CD4-positive, alpha-beta T cell (primary cell): ENCODE measurements around the gene MRPS16. TPM values are rescaled to one million over a fixed set of nuclear protein-coding genes. Genes with fewer than 3 reads are reported as not detected.

Experiments used
- ATAC-seq: fragments of 200-7000 bp; cut with Tn5 transposase; one replicate; pipeline ENCODE4 v1.10.0; 2022; ENCODE audit warnings: mild to moderate bottlenecking; ENCODE audit not compliant: poor library complexity
- CTCF ChIA-PET: fragments of 350-600 bp; sonication (Branson Sonifier 250); formaldehyde crosslinking; loops from one replicate; lab custom pipeline; 2021; ENCODE audit warnings: antibody characterized with exemption, inconsistent platforms; lab: Charles Lee
- POLR2A ChIA-PET: fragments of 350-600 bp; sonication (Branson Sonifier 250); formaldehyde crosslinking; loops from one replicate; lab custom pipeline; 2021; ENCODE audit warnings: antibody characterized with exemption, inconsistent platforms; lab: Charles Lee
- DNase-seq, 14 experiments: peaks; one replicate each; pipeline ENCODE4 v3.0.0-alpha.2; 2013 to 2020; ENCODE audit warnings: mixed read lengths in 2 of 14
- H3K27ac ChIP-seq, 2 donors: one replicate each; pipeline versions ENCODE4 v1.5.1 to v1.7.0; 2013; ENCODE audit warnings: low read length in 2 of 2, low read depth in 1 of 2, mild to moderate bottlenecking in 1 of 2
- H3K27me3 ChIP-seq, 2 experiments: 1 replicate in 1 of 2; 2 replicates in 1 of 2; pipeline versions ENCODE4 v1.6.1 to v1.7.0; 2013; ENCODE audit warnings: low read length in 2 of 2, control low read depth in 1 of 2, mild to moderate bottlenecking in 1 of 2, moderate library complexity in 1 of 2; ENCODE audit not compliant: insufficient read depth in 2 of 2, control insufficient read depth in 1 of 2
- H3K36me3 ChIP-seq: one replicate; pipeline ENCODE4 v1.6.1; 2013; ENCODE audit warnings: low read length, control low read depth; ENCODE audit not compliant: insufficient read depth
- H3K4me1 ChIP-seq: one replicate; pipeline ENCODE4 v1.6.1; 2013; ENCODE audit warnings: low read length, control low read depth; ENCODE audit not compliant: insufficient read depth
- H3K4me3 ChIP-seq: one replicate; pipeline ENCODE4 v1.5.1; 2013; ENCODE audit warnings: mild to moderate bottlenecking, low read length, moderate library complexity
- H3K9me3 ChIP-seq, 2 experiments: 1 replicate in 1 of 2; 2 replicates in 1 of 2; pipeline versions ENCODE4 v1.6.1 to v1.7.0; 2013; ENCODE audit warnings: low read length in 2 of 2, mild to moderate bottlenecking in 2 of 2, control low read depth in 1 of 2, moderate library complexity in 1 of 2; ENCODE audit not compliant: control insufficient read depth in 1 of 2, insufficient read depth in 1 of 2
- H3K27ac Mint-ChIP-seq: one replicate; pipeline ENCODE4 v1.8.0; 2020; ENCODE audit warnings: mixed read lengths
- H3K27me3 Mint-ChIP-seq: one replicate; pipeline ENCODE4 v1.8.0; 2021; ENCODE audit warnings: mixed read lengths
- H3K36me3 Mint-ChIP-seq: one replicate; pipeline ENCODE4 v1.8.0; 2021; ENCODE audit warnings: low read depth, mixed read lengths
- H3K4me1 Mint-ChIP-seq: one replicate; pipeline ENCODE4 v1.8.0; 2021; ENCODE audit warnings: low read depth, mixed read lengths
- H3K4me3 Mint-ChIP-seq: one replicate; pipeline ENCODE4 v1.8.0; 2020; ENCODE audit warnings: mild to moderate bottlenecking, mixed read lengths
- H3K9me3 Mint-ChIP-seq: one replicate; pipeline ENCODE4 v1.8.0; 2020; ENCODE audit warnings: mixed read lengths
- intact Hi-C, 2 experiments: fragments of 100-400 bp; cut with DNase I in 1 of 2; cut with micrococcal nuclease in 1 of 2; formaldehyde crosslinking; loops; one replicate each; pipeline versions ENCODE4 v1.15.1 to v1.9.0; 2023 to 2025; cut with DNase I, micrococcal nuclease
- total RNA-seq, 174 experiments: library from RNA in 2 of 174; stranded (reverse) in 2 of 174; gene quantifications; one replicate each; pipeline ENCODE4 v1.2.3 and lab custom pipeline; 2021 to 2026
- TF ChIP-seq, protein P1 (sequence below): fragments of 200-600 bp; IDR thresholded peaks from one replicate; pipeline ENCODE4 v1.8.0; 2022; ENCODE audit warnings: antibody characterized with exemption, mild to moderate bottlenecking

Gene MRPS16
- total RNA-seq, 2 experiments from 2014 or later, result 28.3 to 31.9 TPM

DNA sequence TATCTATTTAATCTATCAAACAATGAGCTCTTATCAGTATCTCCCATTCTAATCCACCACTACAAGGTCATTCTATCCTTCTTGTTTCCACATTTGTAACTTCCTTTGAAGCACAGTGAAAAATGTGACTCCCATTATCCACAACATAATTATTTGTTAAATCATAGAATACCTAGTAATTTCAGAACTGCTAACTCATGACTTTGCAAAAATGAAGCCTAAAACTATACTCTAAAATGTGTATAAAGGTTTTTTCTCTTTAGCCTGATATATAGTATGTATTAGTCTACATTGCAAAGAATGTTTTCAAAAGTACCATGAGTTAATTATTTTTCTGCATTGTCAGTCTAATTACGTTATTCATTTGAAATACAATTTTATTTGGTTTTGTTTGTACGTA lies 12.0 kb upstream of the MRPS16 start:
- Histone ChIP-seq H3K9me3 (no peaks in the 10 kb centered on the region), H3K27ac (no peak overlapping the region), H3K4me1 (no peaks in the 10 kb centered on the region), H3K4me3 (no peak overlapping the region), H3K36me3 (no peaks in the 10 kb centered on the region), H3K27me3 (no peaks in the 10 kb centered on the region)
- Mint-ChIP-seq H3K27ac (no peak overlapping the region), H3K4me1 (no peaks in the 10 kb centered on the region), H3K36me3 (no peaks in the 10 kb centered on the region), H3K4me3 (no peak overlapping the region), H3K27me3 (no peaks in the 10 kb centered on the region), H3K9me3 (no peaks in the 10 kb centered on the region)
- DNase-seq, result no peak
- CTCF ChIA-PET, result interaction anchor here (1.2 to 1.4 kb wide), 2 partner anchors 11 to 135 kb away, joined by 3 to 4 read pairs; no protein-coding TSS in a partner anchor
- TF ChIP-seq, protein P1, sequence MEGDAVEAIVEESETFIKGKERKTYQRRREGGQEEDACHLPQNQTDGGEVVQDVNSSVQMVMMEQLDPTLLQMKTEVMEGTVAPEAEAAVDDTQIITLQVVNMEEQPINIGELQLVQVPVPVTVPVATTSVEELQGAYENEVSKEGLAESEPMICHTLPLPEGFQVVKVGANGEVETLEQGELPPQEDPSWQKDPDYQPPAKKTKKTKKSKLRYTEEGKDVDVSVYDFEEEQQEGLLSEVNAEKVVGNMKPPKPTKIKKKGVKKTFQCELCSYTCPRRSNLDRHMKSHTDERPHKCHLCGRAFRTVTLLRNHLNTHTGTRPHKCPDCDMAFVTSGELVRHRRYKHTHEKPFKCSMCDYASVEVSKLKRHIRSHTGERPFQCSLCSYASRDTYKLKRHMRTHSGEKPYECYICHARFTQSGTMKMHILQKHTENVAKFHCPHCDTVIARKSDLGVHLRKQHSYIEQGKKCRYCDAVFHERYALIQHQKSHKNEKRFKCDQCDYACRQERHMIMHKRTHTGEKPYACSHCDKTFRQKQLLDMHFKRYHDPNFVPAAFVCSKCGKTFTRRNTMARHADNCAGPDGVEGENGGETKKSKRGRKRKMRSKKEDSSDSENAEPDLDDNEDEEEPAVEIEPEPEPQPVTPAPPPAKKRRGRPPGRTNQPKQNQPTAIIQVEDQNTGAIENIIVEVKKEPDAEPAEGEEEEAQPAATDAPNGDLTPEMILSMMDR, result no peak
- POLR2A ChIA-PET, result interaction anchor here (0.8 to 1.4 kb wide), 2 partner anchors 11 to 362 kb away, joined by 3 to 5 read pairs; partner anchors contain the start of gene MRPS16
- intact Hi-C loops, result loop anchor here in 1 of 2 experiments (5.0 kb wide), 1 partner anchor 378 kb away; the partner anchor contains the start of gene MYOZ1
- ATAC-seq, result no peak

- Histone ChIP-seq H3K27me3 (no peaks in the 10 kb centered on the region), H3K27ac (no peak overlapping the region), H3K4me3 (no peak overlapping the region), H3K4me1 (no peaks in the 10 kb centered on the region), H3K36me3 (no peaks in the 10 kb centered on the region), H3K9me3 (no peaks in the 10 kb centered on the region)
- intact Hi-C loops, result loop anchor here in 1 of 2 experiments (5.0 kb wide), 1 partner anchor 378 kb away; the partner anchor contains the start of gene MYOZ1
- H3K27me3 Mint-ChIP-seq, result no peaks in the 10 kb centered on the region
- H3K27ac Mint-ChIP-seq, result no peak overlapping the region
- H3K9me3 Mint-ChIP-seq, result no peaks in the 10 kb centered on the region
- ChIA-PET CTCF (interaction anchor here (1.2 to 1.4 kb wide), 2 partner anchors 10 to 135 kb away, joined by 3 to 4 read pairs; no protein-coding TSS in a partner anchor), POLR2A (interaction anchor here (0.8 to 1.4 kb wide), 2 partner anchors 11 to 362 kb away, joined by 3 to 5 read pairs; partner anchors contain the start of gene MRPS16)
- no peaks in the 10 kb centered on the region for H3K4me1 Mint-ChIP-seq
- no peak for ATAC-seq
- no peaks in the 10 kb centered on the region for H3K36me3 Mint-ChIP-seq
- H3K4me3 Mint-ChIP-seq, result no peak overlapping the region
- DNase-seq, result peak in 2 of 14 experiments; percentile 17 to 22
- TF ChIP-seq, protein P1, result peak; percentile 59
These were observed 11.4 kb upstream of the MRPS16 start for GRCh38 chr10:73263693-73264347.

DNA sequence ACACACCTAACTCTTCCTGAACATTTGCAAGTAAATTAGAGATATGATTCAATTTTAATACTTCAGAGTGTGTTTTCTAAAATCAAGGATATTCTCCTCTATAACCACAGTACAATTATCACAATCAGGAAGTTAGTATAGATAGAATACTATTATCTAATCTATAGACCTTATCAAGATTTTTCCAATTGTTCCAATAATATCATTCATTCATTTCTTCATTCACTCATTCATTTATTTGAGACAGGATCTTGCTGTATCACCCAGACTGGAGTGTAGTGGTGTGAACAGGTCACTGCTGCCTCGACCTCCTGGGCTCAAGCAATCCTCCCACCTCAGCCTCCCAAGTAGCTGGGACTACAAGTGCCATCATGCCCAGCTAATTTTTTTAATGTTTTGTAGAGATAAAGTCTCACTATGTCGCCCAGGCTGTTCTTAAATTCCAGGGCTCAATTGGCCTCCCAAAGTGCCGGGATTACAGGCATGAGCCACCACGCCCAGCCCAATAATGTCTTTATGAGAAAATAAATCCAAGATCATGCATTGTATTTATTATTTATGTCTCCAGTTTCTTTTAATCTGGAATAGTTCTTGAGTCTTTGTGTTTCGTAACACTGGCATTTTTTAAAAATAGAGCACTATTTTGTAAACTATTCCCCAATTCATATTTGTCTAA lies 10.6 kb upstream of the MRPS16 start:
- ChIA-PET POLR2A (no interaction called here), CTCF (interaction anchor here (1.2 kb wide), 1 partner anchor 136 kb away, joined by 3 read pairs; no protein-coding TSS in a partner anchor)
- no peak for DNase-seq
- H3K36me3 ChIP-seq, result no peaks in the 10 kb centered on the region
- no peaks in the 10 kb centered on the region for H3K27me3 ChIP-seq
- no peaks in the 10 kb centered on the region for H3K36me3 Mint-ChIP-seq
- no peaks in the 10 kb centered on the region for H3K27me3 Mint-ChIP-seq
- H3K4me3 Mint-ChIP-seq, result no peak overlapping the region
- no peaks in the 10 kb centered on the region for H3K4me1 Mint-ChIP-seq
- no peak overlapping the region for H3K27ac Mint-ChIP-seq
- intact Hi-C loops, result loop anchor here in 1 of 2 experiments (5.0 kb wide), 1 partner anchor 379 kb away; the partner anchor contains the start of gene MYOZ1
- no peak overlapping the region for H3K27ac ChIP-seq
- H3K9me3 Mint-ChIP-seq, result peaks cover 2% of the 10 kb centered on the region
- H3K4me1 ChIP-seq, result no peaks in the 10 kb centered on the region
- H3K9me3 ChIP-seq, result no peaks in the 10 kb centered on the region
- TF ChIP-seq, protein P1, result no peak
- no peak overlapping the region for H3K4me3 ChIP-seq
- no peak for ATAC-seq
